GOT3 (cell line): ENCODE measurements around the gene LRRC18.

Source experiments
- DNase-seq: peaks from one replicate; lab custom pipeline; 2025; ENCODE audit warnings: mixed read lengths; lab: John Stamatoyannopoulos, UW

Gene LRRC18

DNA sequence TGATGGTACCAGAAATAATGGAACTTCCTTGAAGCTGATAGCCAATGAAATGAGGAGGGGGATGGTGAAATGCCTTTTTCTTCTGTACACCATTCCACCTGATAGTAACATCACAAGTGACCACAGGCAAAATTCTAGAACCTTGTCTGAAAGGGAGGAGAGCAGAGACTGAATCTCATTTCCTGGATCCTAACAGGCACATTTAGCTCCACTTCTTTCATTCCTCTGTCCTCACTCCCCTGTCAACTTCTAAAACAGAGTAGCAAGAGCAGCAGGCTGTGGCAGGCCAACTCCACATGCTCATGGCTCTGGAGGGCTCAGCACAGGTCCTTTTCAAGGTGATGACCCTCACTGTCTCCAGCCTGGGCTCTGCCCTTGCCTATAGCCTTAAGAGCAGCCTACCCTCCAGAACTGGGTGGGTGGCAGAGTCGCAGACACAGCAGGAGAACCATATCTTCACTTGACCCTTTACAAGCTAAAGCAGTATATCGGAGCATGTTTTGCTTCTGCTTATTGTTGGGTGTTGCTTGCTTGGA, at the start of gene LRRC18:
TSS of gene LRRC18 (minus strand) at position 51 of the 536 bp plus-strand sequence. CDS start 25,685 bp downstream, outside the sequence.
- no peak for DNase-seq

DNA sequence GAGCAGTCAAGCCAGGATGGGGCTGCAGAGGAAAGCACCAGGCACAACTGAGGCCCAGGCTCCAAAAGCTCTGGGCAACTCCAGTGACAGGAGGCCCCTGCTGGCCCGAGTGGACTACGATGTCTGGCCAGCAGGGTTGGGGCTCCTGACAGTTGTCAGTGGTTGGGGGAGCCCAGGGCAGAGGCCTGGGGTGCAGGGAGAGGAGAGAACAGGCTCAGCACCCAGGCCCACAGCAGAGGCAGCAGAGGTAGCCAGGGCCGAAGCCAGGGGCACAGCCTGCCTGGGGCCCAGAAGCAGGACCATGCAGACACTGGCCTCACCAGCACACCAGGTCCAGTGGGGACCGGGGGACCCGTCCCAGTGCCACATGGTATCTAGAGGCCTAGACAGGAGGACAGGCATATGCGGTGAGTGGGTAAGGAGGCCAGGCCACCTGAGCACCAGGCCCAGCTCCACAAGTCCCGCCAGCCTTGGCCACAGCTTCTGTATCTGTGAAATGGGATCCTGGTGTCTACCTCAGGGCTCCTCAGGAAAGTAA, 46.0 kb upstream of the LRRC18 start:
- DNase-seq = no peak

DNA sequence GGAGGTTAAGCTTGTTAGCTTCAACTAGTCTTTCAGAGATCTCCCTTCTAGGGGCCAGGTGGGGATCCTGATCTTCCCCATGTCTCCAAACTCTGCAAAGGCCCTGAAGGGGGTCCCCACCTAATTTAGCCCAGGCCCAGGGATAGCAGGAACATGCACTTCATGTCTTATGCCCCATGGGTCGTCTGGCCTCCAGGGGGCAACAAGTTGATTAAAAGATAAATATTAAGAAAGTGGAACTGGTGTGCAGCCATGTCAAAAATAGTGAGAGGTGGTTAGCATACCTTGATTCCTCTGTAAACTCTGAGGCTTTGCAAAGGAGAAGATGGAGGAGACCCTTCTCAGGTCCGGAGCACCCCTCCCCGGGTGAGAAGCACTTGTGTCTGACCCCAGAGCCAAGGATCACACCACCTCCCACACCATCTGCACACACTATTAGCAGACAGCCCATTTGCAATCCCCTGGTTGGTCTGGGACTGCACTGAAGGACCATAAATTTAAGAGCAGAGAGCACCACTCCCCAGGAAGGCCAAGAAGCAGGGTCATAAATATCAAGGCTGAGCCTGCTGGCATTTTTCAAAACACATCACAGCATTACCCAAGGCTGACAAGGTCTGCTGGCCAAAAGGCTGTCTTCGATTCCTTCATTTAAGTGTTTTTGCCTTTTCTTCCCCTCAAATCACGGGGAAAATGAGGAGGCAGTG, 44.2 kb upstream of the LRRC18 start:
- DNase-seq = no peak

GRCh38 chr10:48982584-48982983, 42.9 kb upstream of the LRRC18 start:
- DNase-seq = no peak

DNA sequence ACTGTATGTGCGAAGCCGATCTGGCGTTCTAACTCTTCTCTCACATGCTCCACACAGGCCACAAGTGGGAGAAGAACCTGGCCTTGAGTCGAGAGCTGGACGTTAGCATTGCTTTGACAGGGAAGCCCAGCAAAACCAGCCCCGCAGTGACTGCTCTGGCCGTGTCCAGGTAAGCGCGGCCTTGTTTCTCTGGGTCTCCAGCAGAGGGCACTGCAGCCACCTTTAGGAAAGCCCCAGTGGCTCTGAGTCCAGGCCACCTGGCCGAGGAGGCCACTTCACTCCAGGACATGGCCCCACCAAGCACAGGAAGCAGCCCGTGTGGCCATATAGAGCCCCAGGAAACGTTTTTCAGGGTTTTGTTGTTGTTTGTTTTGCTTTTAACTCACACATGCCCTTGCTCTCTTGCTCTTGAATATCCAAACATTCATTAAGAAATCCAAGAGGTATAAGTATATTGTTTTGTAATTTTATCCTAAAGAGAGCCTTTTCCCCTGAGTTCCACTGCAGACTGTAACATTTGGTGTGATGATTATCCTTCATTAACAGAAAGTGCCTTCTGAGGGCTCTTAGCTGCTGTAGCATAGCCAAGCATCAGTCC, 41.8 kb upstream of the LRRC18 start:
- DNase-seq = no peak

- no peak for DNase-seq
Observed at GRCh38 chr10:48978318-48978717, 38.7 kb upstream of the LRRC18 start.

DNA sequence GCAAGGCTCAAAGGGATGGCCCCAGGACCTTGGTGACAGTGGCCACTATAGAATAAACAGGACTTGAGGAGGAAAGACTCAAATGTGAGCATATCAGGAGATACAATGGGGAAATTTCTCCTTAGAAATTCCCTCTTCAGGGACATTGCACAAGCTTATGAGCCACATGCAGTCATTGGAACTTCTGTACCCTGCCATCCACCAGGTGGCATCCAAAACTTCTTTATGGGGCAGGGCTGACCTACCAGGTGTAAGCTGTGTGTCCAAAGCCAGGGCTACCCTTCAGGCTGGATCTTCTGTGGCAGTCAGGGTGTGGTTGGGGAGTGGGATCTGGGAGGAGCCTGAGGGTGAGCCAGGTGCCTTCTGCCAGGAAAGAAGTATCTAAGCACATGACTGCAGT, 36.6 kb upstream of the LRRC18 start:
- DNase-seq = no peak

DNA sequence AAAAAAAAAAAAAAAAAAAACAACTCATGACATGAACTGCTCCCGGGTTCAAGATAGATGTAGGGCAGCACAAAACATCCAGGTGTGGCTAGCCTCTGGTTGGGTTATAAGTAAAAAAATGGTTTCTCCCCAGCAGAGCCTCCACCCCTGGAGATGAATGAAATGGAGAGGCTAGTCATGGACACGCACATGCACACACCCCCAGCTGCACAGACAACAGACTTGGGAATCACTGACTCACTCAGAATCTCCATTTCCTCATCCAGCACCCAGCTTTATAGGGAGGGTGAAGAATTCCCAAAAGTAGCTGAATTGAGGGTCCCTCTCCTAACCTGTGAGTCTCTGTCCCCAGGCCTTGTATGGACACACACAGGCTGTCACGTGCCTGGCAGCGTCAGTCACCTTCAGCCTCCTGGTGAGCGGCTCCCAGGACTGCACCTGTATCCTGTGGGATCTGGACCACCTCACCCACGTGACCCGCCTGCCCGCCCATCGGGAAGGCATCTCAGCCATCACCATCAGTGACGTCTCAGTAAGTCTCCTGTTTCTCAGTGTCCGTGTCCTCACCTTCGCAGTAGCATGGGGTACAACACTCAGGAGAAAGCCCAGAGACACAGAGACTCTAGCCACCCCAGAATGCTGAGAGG, 35.0 kb upstream of the LRRC18 start:
- no peak for DNase-seq

GRCh38 chr10:48973065-48973464, 33.4 kb upstream of the LRRC18 start:
- no peak for DNase-seq

GRCh38 chr10:48970654-48971053, 31.0 kb upstream of the LRRC18 start:
- no peak for DNase-seq

- no peak for DNase-seq
Observed at GRCh38 chr10:48970046-48970445, 30.4 kb upstream of the LRRC18 start.

DNA sequence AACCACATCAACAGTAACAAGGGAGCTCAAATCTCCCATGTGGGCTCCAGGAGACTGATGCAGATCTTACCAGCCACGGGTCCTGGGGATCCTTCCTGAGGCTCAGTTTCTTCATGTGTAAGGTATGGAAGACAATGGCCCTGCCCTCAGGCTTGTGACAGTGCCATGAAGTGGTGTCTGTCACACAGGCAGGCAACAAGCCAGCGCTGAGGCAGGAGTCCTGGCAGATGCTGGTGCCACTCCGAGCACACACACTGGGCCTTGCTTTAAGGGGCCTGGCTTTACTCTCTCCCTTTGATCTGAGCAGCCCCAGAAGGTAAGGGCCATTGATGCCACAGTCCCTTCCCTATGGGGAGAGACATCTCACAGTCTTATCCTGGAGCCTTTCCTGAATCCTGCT, 28.4 kb upstream of the LRRC18 start:
- no peak for DNase-seq

- no peak for DNase-seq
Observed at GRCh38 chr10:48965460-48965859, 25.8 kb upstream of the LRRC18 start.

DNA sequence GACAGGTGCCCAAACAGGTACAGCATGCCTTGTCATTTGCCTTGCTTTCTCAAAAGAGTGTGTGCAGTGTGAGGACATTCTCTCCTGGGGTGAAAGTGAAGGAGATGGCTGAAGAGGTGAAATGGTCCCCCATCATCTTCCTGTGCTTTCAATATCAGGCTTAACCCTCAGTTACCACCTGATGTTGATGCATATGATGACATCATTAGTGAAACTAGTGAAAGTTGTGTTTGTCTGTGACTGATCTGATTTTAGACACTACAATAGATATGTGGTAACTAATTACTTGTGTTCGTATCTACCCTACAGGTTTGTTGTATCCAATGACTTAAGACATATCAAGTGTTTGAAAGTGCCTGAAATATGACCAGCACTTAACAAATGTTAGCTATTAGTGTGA, 24.4 kb upstream of the LRRC18 start:
- no peak for DNase-seq

GRCh38 chr10:48958598-48959190, 19.1 kb upstream of the LRRC18 start:
- DNase-seq = no peak

DNA sequence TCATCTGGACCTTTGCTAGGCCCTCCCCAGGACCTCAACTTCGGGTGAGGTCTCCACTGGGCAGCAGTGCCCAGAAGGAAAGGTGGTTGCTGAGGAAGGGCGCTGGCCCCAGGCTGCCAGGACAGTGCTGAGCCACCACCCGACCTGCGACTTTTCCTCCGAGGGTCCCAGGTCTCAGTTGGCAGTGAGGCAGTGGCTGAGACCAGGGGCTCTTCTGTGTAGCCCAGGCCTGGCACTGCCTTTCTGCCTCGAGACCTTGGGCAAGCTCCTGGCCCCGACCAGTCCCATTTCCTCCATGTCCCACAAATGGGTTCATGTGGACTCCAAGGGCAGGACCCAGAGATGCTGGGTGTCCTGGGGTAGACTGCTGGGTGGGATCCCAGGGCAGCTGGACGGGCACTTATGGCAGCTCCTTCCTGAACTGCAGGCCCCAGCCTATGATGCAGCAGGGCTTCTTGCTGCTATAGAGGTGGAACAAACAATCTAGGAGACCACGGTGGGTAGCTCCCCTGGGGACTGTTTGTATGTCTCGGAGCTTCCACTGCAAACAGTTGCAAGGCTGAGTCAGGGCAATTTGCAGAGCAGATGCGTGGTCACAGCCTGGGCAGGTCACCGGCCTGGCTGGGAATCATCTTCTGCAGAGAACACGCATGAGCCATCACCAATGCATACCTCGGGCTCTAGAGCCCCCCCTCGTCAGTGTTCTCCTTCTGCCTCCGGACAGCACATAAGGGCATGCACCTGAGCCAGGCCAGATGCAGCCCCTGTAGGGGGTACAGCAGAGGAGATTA, 17.9 kb upstream of the LRRC18 start:
- DNase-seq = no peak

DNA sequence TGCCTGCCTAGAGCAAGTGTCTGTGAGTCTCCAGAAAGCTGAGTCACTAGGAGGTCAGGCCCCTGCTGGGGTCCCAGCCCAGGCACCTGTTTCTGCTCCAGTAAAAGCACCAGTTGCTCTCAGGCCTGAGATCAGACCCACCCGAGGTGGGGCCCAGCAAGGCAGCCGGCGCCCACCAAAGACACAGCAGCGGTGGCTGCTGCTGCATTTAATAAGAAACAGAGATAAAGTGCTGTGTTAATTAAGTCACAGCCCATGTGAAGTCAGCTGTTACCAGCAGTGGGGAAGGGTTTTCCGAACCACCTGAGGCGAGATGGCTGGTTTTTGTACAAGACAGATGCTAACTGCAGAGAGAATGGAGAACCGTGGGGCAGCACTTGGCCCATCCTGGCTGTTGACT, 12.1 kb upstream of the LRRC18 start:
- DNase-seq = no peak

DNA sequence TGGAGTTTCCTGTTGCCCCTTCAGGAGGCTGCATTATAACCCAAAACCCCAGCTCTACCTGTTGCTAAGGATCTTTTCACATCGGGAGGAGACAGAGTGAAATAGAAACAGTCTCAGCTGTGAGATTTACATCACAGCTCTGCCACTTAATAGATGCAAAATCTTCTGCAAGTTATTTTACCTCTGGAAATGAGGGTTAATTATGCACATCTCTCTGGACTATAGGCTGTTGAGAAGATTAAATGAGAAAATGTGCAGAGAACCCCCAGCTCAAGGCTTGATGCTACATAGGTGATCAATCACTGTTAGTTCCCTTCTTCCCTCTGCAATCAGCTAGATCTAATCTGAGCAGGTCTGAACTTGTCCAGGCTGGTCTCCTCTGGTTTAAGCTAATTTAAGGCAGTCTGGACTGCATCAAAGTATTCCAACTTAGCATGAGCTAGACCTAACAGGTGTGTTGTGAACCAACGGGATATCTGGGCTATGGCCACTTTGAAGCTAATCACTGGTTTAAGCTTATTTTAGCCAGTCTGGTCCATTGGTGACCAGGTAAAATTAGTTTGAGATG, 8.9 kb upstream of the LRRC18 start:
- DNase-seq = no peak

- no peak for DNase-seq
Observed at GRCh38 chr10:48947690-48948469, 8.2 kb upstream of the LRRC18 start.

DNA sequence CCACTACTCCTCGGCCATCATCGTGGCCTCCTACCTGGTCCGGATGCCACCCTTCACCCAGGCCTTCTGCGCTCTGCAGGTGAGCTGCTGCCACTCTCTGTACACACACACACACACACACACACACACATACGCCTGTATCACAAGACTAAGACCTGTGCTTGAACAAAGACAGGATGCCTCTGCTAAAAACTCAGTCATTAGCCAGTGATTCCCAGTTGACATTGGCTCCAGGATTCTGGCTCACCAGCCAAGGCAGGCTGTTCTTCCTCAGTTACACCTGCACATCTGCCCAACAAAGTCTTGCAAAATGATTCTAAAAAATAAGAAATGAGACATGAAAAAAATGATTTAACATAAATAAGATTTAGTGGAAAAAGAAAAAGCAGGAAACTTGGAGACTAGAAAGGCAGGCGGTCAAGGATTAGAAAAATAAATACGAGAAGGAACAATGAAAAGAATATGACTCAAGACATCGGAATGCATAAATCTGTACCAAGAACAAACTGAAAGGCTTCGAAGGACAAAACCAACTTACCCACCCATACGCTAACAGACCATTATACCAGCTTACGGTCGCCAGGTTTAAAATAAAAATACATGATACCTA, 7.4 kb upstream of the LRRC18 start:
- DNase-seq = no peak
